GM12873 (cell line): ENCODE data around the gene RTP1.

ENCODE experiments used
- CTCF ChIP-seq: IDR thresholded peaks from 2 replicates; pipeline ENCODE4 v1.5.1; 2012; ENCODE audit warnings: low read depth, mild to moderate bottlenecking, moderate library complexity, low read length, control low read depth; ENCODE audit not compliant: insufficient read depth; ENCODE audit errors: missing control alignments

The RTP1 gene

GRCh38 chr3:187186801-187187421 is 10.4 kb upstream of the RTP1 start:
- TF ChIP-seq CTCF: no peak

GRCh38 chr3:187188931-187189330 is 8.4 kb upstream of the RTP1 start:
- TF ChIP-seq CTCF: no peak

DNA sequence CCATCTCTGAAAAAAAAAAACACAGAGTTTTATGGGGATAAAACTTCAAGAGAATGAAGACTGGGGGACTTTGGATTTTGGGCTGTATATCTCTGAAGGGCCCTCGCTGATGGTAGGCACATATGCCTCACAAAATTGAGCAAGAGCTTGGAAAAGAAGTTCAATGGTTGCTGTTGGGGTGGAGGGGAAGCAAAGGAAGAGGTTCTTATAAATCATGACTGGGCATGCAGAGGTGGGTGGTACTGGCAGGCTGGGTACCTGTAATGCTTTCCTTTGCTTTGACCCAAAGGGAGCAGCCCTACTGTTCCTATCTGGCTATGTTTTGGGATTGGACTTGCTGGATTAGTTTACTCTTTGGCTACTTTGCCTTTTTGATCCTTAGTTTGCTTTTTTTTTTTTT is 6.0 kb upstream of the RTP1 start:
- TF ChIP-seq CTCF: no peak

DNA sequence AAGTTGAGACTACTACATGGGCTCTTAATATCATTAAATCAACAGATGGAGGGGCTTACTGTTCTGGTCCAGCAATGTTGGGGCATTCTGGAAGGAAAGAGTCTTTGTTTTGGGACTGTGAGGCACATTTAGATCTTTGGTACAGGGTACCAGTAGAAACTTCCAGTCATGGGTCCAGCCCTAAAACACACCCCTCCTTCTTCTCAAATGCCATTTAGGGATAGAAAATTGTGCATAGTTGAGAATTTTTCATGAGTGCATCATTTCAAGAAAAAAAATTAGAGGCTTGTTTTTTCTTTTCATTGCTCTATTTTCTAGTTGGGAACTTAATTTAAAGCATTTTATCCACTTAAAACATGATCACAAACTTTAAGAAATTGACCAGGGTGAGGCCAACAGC is 4.1 kb upstream of the RTP1 start:
- TF ChIP-seq CTCF: no peak

DNA sequence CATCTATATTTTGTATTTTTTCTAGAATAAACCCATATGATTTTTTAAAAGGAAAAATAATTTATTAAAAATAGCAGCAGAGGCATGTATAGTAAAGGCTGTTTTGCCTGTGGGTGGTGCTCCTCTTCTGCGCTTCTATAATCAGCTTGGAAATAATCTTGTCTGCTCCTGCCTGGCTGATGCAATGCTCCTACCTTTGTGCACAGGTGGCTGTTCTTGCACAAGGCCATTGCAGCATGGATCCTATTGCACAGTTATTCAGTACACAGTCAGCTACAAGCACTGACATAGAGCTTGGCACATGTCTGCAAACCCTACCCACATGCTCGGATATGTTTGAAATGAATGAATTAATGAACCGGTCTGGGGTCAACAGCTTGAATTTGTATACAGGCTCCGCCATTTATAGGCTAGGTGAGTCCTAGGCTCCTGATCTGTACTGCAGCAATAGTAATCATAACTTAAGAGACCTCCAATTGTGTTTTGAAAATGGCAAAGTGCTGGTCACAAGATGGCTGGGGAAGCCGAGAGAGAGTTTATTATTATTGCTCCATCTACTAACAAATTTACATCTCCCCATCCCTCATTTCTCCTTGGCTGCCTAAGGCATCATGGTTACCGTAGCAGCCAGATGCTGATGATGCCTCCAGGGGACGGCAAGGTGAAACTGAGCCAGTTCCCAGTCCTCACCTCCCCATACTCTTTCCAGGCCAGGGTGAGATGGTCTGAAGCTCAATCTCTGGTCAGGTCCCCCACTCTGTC is 532 bp upstream of the RTP1 start:
- no peak for TF ChIP-seq CTCF

GRCh38 chr3:187198490-187198889 is 1.2 kb downstream of the RTP1 start:
- no peak for TF ChIP-seq CTCF

DNA sequence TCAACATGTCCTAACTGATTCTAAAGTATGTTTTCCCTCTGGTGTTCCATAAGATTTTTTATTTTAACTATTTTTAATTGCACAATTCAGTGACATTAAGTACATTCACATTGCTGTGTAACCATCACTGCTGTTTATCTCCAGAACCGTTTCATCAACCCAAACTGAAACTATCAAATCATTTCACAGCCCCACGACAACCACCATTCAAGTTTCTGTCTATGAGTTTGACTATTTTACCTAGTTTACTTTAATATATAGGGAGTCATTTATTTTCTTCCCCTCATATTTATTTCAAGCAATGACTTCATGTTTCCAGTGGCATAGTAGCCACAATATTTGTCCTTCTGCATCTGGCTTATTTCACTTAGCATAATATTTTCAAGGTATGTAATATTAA is 8.4 kb downstream of the RTP1 start:
- TF ChIP-seq CTCF: no peak
